HEK293 (cell line): ENCODE data around the gene CELSR1.
A peak's percentile ranks its signal among the peaks of the same experiment; 100 is the strongest.

Experiments
- GLIS1 ChIP-seq: fragments of 450-650 bp; formaldehyde crosslinking; IDR thresholded peaks from 2 replicates; pipeline ENCODE4 v1.5.1; 2016; ENCODE audit warnings: missing biosample characterization, missing genetic modification characterization
- HOXC10 ChIP-seq: sonication (generic); formaldehyde crosslinking; IDR thresholded peaks from 2 replicates; pipeline ENCODE4 v1.8.1; 2023; ENCODE audit warnings: mild to moderate bottlenecking, missing genetic modification reagents
- KLF10 ChIP-seq: fragments of 450-650 bp; IDR thresholded peaks from 2 replicates; pipeline ENCODE4 v1.5.1; 2018; ENCODE audit warnings: missing biosample characterization, mild to moderate bottlenecking, missing genetic modification characterization
- MEIS1 ChIP-seq: sonication (generic); formaldehyde crosslinking; IDR thresholded peaks from 2 replicates; pipeline ENCODE4 v1.8.1; 2022; ENCODE audit warnings: missing genetic modification reagents, mild to moderate bottlenecking, borderline replicate concordance
- MZF1 ChIP-seq: fragments of 450-650 bp; formaldehyde crosslinking; IDR thresholded peaks from 2 replicates; pipeline ENCODE4 v1.5.1; 2017; ENCODE audit warnings: missing biosample characterization, missing genetic modification characterization, borderline replicate concordance
- OSR2 ChIP-seq: fragments of 450-650 bp; formaldehyde crosslinking; IDR thresholded peaks from 2 replicates; pipeline ENCODE4 v1.5.1; 2016; ENCODE audit warnings: missing biosample characterization, missing genetic modification characterization
- RBAK ChIP-seq: fragments of 450-650 bp; formaldehyde crosslinking; IDR thresholded peaks from 2 replicates; pipeline ENCODE4 v1.5.1; 2016; ENCODE audit warnings: missing biosample characterization, missing genetic modification characterization
- TCF7L2 ChIP-seq: IDR thresholded peaks from 2 replicates; pipeline ENCODE4 v1.6.1; 2011; ENCODE audit warnings: low read depth, mild to moderate bottlenecking, inconsistent platforms, low read length, moderate library complexity, borderline replicate concordance
- TRIM28 ChIP-seq: IDR thresholded peaks from 2 replicates; pipeline ENCODE4 v1.6.1; 2011; ENCODE audit warnings: low read length, control low read depth, borderline replicate concordance
- YY1 ChIP-seq: fragments of 450-650 bp; formaldehyde crosslinking; IDR thresholded peaks from 2 replicates; pipeline ENCODE4 v1.5.1; 2018; ENCODE audit warnings: missing biosample characterization, missing genetic modification characterization
- YY2 ChIP-seq: fragments of 450-650 bp; formaldehyde crosslinking; IDR thresholded peaks from 2 replicates; pipeline ENCODE4 v1.5.1; 2016; ENCODE audit warnings: missing biosample characterization, missing genetic modification characterization
- ZBTB1 ChIP-seq: fragments of 450-650 bp; formaldehyde crosslinking; IDR thresholded peaks from 2 replicates; pipeline ENCODE4 v1.5.1; 2016; ENCODE audit warnings: missing biosample characterization, missing genetic modification characterization
- ZBTB8A ChIP-seq: fragments of 450-650 bp; formaldehyde crosslinking; IDR thresholded peaks from 2 replicates; pipeline ENCODE4 v1.5.1; 2016; ENCODE audit warnings: missing biosample characterization, missing genetic modification characterization
- ZFP69B ChIP-seq: fragments of 450-650 bp; formaldehyde crosslinking; IDR thresholded peaks from 2 replicates; pipeline ENCODE4 v1.5.1; 2016; ENCODE audit warnings: missing biosample characterization, missing genetic modification characterization
- ZNF121 ChIP-seq: fragments of 450-650 bp; formaldehyde crosslinking; IDR thresholded peaks from 2 replicates; pipeline ENCODE4 v1.5.1; 2016; ENCODE audit warnings: missing biosample characterization, missing genetic modification characterization
- ZNF2 ChIP-seq: fragments of 450-650 bp; formaldehyde crosslinking; IDR thresholded peaks from 2 replicates; pipeline ENCODE4 v1.5.1; 2016; ENCODE audit warnings: missing biosample characterization, missing genetic modification characterization
- ZNF221 ChIP-seq: fragments of 450-650 bp; formaldehyde crosslinking; IDR thresholded peaks from 2 replicates; pipeline ENCODE4 v1.5.1; 2017; ENCODE audit warnings: missing biosample characterization, missing genetic modification characterization, borderline replicate concordance
- ZNF23 ChIP-seq: fragments of 450-650 bp; formaldehyde crosslinking; IDR thresholded peaks from 2 replicates; pipeline ENCODE4 v1.5.1; 2016; ENCODE audit warnings: missing biosample characterization, missing genetic modification characterization, borderline replicate concordance
- ZNF248 ChIP-seq: fragments of 450-650 bp; formaldehyde crosslinking; IDR thresholded peaks from 2 replicates; pipeline ENCODE4 v1.5.1; 2017; ENCODE audit warnings: missing biosample characterization, missing genetic modification characterization
- ZNF266 ChIP-seq: fragments of 450-650 bp; formaldehyde crosslinking; IDR thresholded peaks from 2 replicates; pipeline ENCODE4 v1.5.1; 2016; ENCODE audit warnings: missing biosample characterization, missing genetic modification characterization, low read depth
- ZNF302 ChIP-seq: fragments of 450-650 bp; formaldehyde crosslinking; IDR thresholded peaks from 2 replicates; pipeline ENCODE4 v1.5.1; 2016; ENCODE audit warnings: missing biosample characterization, missing genetic modification characterization, low read depth
- ZNF341 ChIP-seq: fragments of 450-650 bp; formaldehyde crosslinking; IDR thresholded peaks from 2 replicates; pipeline ENCODE4; 2016; ENCODE audit warnings: low read depth, missing biosample characterization, missing genetic modification characterization
- ZNF354C ChIP-seq: fragments of 450-650 bp; formaldehyde crosslinking; IDR thresholded peaks from 2 replicates; pipeline ENCODE4 v1.5.1; 2016; ENCODE audit warnings: missing biosample characterization, missing genetic modification characterization, low read depth, borderline replicate concordance
- ZNF529 ChIP-seq: fragments of 450-650 bp; formaldehyde crosslinking; IDR thresholded peaks from 2 replicates; pipeline ENCODE4 v1.5.1; 2017; ENCODE audit warnings: missing genetic modification characterization, missing biosample characterization; ENCODE audit not compliant: insufficient replicate concordance
- ZNF555 ChIP-seq: fragments of 450-650 bp; formaldehyde crosslinking; conservative IDR thresholded peaks from 2 replicates; pipeline ENCODE4 v1.5.1; 2017; ENCODE audit warnings: missing biosample characterization, mild to moderate bottlenecking, missing genetic modification characterization, inconsistent platforms
- ZNF558 ChIP-seq: fragments of 450-650 bp; formaldehyde crosslinking; IDR thresholded peaks from 2 replicates; pipeline ENCODE4 v1.5.1; 2016; ENCODE audit warnings: missing biosample characterization, missing genetic modification characterization
- ZNF560 ChIP-seq: fragments of 450-650 bp; formaldehyde crosslinking; IDR thresholded peaks from 2 replicates; pipeline ENCODE4 v1.5.1; 2017; ENCODE audit warnings: missing biosample characterization, missing genetic modification characterization, borderline replicate concordance
- ZNF571 ChIP-seq: fragments of 450-650 bp; formaldehyde crosslinking; IDR thresholded peaks from 2 replicates; pipeline ENCODE4 v1.5.0; 2017; ENCODE audit warnings: missing biosample characterization, missing genetic modification characterization
- ZNF585B ChIP-seq: fragments of 450-650 bp; formaldehyde crosslinking; IDR thresholded peaks from 2 replicates; pipeline ENCODE4 v1.5.1; 2016; ENCODE audit warnings: missing biosample characterization, missing genetic modification characterization
- ZNF621 ChIP-seq: fragments of 450-650 bp; formaldehyde crosslinking; IDR thresholded peaks from 2 replicates; pipeline ENCODE4 v1.5.1; 2017; ENCODE audit warnings: missing biosample characterization, missing genetic modification characterization
- ZSCAN16 ChIP-seq: fragments of 450-650 bp; formaldehyde crosslinking; IDR thresholded peaks from 2 replicates; pipeline ENCODE4 v1.5.1; 2016; ENCODE audit warnings: missing biosample characterization, missing genetic modification characterization
- TF ChIP-seq, protein P1 (sequence below): fragments of 450-650 bp; formaldehyde crosslinking; IDR thresholded peaks from 2 replicates; pipeline ENCODE4 v1.5.1; 2017; ENCODE audit warnings: missing biosample characterization, missing genetic modification characterization
- TF ChIP-seq, protein P2 (sequence below): fragments of 450-650 bp; formaldehyde crosslinking; IDR thresholded peaks from 2 replicates; pipeline ENCODE4 v1.5.1; 2016; ENCODE audit warnings: missing biosample characterization, missing genetic modification characterization
- TF ChIP-seq, protein P3 (sequence below): fragments of 450-650 bp; formaldehyde crosslinking; IDR thresholded peaks from 2 replicates; pipeline ENCODE4 v1.5.1; 2016; ENCODE audit warnings: missing biosample characterization, missing genetic modification characterization, low read depth
- TF ChIP-seq, protein P4 (sequence below): fragments of 450-650 bp; formaldehyde crosslinking; IDR thresholded peaks from 2 replicates; pipeline ENCODE4; 2016; ENCODE audit warnings: missing biosample characterization, missing genetic modification characterization
- TF ChIP-seq, protein P5 (sequence below): fragments of 450-650 bp; IDR thresholded peaks from 2 replicates; pipeline ENCODE4 v1.5.1; 2018; ENCODE audit warnings: missing biosample characterization, mild to moderate bottlenecking, missing genetic modification characterization

Gene CELSR1

DNA sequence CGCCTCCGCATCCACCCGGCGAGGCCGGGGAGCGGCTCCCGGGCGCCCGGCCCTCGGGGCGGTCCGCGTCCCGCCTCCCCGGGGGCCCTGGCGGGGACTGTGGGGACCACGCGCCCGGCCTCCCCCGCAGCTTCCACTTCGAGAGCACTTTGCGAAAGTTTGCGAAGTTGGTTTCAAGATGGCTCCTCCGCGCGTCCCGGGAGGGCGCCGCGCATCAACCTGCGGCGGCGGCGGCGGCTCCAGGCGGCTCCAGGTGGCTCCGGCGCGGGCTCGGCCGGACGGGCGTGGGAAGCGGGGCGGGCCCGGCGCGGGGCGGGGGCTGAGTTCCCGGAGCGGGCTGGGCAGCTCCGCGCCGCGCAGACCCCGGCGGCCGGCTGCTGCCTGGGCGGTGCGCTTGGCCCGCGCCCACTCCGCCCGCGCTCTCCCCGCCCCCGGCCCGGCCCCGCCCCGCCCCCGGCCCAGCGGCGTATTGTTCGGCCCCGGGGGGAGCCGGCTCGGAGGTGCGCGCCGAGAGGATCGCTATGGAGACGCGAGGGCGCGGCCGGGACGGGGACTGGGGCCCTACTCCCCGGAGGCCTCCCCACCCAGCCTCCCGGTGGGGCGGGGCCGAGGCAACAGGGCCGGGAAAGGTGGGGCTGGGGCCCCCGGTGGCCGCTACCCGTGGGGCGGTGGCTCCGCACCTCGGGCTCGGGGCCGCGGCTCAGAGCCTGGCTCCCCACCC lies at the start of gene CELSR1 (continued):
- TF ChIP-seq, protein P1, sequence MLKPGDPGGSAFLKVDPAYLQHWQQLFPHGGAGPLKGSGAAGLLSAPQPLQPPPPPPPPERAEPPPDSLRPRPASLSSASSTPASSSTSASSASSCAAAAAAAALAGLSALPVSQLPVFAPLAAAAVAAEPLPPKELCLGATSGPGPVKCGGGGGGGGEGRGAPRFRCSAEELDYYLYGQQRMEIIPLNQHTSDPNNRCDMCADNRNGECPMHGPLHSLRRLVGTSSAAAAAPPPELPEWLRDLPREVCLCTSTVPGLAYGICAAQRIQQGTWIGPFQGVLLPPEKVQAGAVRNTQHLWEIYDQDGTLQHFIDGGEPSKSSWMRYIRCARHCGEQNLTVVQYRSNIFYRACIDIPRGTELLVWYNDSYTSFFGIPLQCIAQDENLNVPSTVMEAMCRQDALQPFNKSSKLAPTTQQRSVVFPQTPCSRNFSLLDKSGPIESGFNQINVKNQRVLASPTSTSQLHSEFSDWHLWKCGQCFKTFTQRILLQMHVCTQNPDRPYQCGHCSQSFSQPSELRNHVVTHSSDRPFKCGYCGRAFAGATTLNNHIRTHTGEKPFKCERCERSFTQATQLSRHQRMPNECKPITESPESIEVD (tag by site-specific recombination): no peak
- no peak for TF ChIP-seq ZNF221
- no peak for TF ChIP-seq MEIS1
- TF ChIP-seq TCF7L2: no peak
- TF ChIP-seq GLIS1: peak; percentile 86
- TF ChIP-seq OSR2: no peak
- TF ChIP-seq ZNF585B (tag by site-specific recombination): no peak
- TF ChIP-seq, protein P2, sequence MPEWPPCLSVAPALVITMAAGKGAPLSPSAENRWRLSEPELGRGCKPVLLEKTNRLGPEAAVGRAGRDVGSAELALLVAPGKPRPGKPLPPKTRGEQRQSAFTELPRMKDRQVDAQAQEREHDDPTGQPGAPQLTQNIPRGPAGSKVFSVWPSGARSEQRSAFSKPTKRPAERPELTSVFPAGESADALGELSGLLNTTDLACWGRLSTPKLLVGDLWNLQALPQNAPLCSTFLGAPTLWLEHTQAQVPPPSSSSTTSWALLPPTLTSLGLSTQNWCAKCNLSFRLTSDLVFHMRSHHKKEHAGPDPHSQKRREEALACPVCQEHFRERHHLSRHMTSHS (tag by site-specific recombination): no peak
- TF ChIP-seq HOXC10 (CRISPR knock-in tag): no peak
- TF ChIP-seq, protein P3, sequence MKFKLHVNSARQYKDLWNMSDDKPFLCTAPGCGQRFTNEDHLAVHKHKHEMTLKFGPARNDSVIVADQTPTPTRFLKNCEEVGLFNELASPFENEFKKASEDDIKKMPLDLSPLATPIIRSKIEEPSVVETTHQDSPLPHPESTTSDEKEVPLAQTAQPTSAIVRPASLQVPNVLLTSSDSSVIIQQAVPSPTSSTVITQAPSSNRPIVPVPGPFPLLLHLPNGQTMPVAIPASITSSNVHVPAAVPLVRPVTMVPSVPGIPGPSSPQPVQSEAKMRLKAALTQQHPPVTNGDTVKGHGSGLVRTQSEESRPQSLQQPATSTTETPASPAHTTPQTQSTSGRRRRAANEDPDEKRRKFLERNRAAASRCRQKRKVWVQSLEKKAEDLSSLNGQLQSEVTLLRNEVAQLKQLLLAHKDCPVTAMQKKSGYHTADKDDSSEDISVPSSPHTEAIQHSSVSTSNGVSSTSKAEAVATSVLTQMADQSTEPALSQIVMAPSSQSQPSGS (tag by site-specific recombination): no peak
- 0 out of 2 replicates have a peak, but pooled peaks have one; percentile 15 for TF ChIP-seq ZNF560 (tag by site-specific recombination)
- TF ChIP-seq ZNF248 (tag by site-specific recombination): no peak
- no peak for TF ChIP-seq ZNF341
- TF ChIP-seq ZNF558 (tag by site-specific recombination): no peak
- no peak for TF ChIP-seq ZSCAN16
- TF ChIP-seq, protein P4, sequence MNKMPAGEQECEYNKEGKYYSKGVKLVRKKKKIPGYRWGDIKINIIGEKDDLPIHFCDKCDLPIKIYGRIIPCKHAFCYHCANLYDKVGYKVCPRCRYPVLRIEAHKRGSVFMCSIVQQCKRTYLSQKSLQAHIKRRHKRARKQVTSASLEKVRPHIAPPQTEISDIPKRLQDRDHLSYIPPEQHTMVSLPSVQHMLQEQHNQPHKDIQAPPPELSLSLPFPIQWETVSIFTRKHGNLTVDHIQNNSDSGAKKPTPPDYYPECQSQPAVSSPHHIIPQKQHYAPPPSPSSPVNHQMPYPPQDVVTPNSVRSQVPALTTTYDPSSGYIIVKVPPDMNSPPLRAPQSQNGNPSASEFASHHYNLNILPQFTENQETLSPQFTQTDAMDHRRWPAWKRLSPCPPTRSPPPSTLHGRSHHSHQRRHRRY (tag by site-specific recombination): no peak
- TF ChIP-seq YY1 (tag by site-specific recombination): no peak; the same call in 1 of the 2 replicates
- no peak for TF ChIP-seq ZNF2 (tag by site-specific recombination)
- no peak for TF ChIP-seq ZNF555 (tag by site-specific recombination)
- no peak for TF ChIP-seq ZNF121 (tag by site-specific recombination)
- TF ChIP-seq YY2 (tag by site-specific recombination): no peak
- no peak for TF ChIP-seq ZNF302
- no peak; the same call in 1 of the 2 replicates for TF ChIP-seq KLF10
- no peak for TF ChIP-seq ZNF529 (tag by site-specific recombination)
- TF ChIP-seq ZNF266 (tag by site-specific recombination): no peak
- TF ChIP-seq TRIM28: no peak
- no peak for TF ChIP-seq MZF1 (tag by site-specific recombination)
- peak; percentile 42; the same call in 1 of the 2 replicates for TF ChIP-seq ZBTB8A (tag by site-specific recombination)
- TF ChIP-seq ZFP69B (tag by site-specific recombination): no peak
- TF ChIP-seq ZNF23: no peak
- TF ChIP-seq, protein P5, sequence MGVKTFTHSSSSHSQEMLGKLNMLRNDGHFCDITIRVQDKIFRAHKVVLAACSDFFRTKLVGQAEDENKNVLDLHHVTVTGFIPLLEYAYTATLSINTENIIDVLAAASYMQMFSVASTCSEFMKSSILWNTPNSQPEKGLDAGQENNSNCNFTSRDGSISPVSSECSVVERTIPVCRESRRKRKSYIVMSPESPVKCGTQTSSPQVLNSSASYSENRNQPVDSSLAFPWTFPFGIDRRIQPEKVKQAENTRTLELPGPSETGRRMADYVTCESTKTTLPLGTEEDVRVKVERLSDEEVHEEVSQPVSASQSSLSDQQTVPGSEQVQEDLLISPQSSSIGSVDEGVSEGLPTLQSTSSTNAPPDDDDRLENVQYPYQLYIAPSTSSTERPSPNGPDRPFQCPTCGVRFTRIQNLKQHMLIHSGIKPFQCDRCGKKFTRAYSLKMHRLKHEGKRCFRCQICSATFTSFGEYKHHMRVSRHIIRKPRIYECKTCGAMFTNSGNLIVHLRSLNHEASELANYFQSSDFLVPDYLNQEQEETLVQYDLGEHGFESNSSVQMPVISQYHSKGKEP: 0 out of 2 replicates have a peak, but pooled peaks have one; percentile 16
- no peak for TF ChIP-seq ZBTB1 (tag by site-specific recombination)
- TF ChIP-seq ZNF571: no peak
- TF ChIP-seq RBAK (tag by site-specific recombination): no peak
- TF ChIP-seq ZNF621 (tag by site-specific recombination): no peak
- no peak for TF ChIP-seq ZNF354C (tag by site-specific recombination)
